HCT116 (cell line): ENCODE data around the gene TACC3.

Experiments used
- TF ChIP-seq, protein P1 (sequence below), 3 experiments: fragments of 200-600 bp in 1 of 3; sonication (generic) in 1 of 3; IDR thresholded peaks in 2 of 3; conservative IDR thresholded peaks in 1 of 3; 2 replicates each; pipeline ENCODE4 v1.5.1; 2012 to 2017; ENCODE audit warnings: low read depth in 2 of 3, low read length in 2 of 3, antibody characterized with exemption in 1 of 3, borderline replicate concordance in 1 of 3, control low read depth in 1 of 3, mild to moderate bottlenecking in 1 of 3, mixed read lengths in 1 of 3, mixed run types in 1 of 3, moderate library complexity in 1 of 3; ENCODE audit not compliant: insufficient read depth in 1 of 3
- TF ChIP-seq, protein P2 (sequence below): IDR thresholded peaks from 2 replicates; pipeline ENCODE4 v1.6.1; 2012

- TF ChIP-seq, protein P1, sequence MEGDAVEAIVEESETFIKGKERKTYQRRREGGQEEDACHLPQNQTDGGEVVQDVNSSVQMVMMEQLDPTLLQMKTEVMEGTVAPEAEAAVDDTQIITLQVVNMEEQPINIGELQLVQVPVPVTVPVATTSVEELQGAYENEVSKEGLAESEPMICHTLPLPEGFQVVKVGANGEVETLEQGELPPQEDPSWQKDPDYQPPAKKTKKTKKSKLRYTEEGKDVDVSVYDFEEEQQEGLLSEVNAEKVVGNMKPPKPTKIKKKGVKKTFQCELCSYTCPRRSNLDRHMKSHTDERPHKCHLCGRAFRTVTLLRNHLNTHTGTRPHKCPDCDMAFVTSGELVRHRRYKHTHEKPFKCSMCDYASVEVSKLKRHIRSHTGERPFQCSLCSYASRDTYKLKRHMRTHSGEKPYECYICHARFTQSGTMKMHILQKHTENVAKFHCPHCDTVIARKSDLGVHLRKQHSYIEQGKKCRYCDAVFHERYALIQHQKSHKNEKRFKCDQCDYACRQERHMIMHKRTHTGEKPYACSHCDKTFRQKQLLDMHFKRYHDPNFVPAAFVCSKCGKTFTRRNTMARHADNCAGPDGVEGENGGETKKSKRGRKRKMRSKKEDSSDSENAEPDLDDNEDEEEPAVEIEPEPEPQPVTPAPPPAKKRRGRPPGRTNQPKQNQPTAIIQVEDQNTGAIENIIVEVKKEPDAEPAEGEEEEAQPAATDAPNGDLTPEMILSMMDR (IDR thresholded peaks at IDR 0.05 in 2 of 3, conservative IDR thresholded peaks at IDR 0.05 in 1 of 3; ENCODE audit: borderline replicate concordance in 1 of 3, insufficient read depth in 1 of 3, low read depth in 2 of 3, low read length in 2 of 3), result no peak
- TF ChIP-seq, protein P2, sequence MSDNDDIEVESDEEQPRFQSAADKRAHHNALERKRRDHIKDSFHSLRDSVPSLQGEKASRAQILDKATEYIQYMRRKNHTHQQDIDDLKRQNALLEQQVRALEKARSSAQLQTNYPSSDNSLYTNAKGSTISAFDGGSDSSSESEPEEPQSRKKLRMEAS, result no peak
Observed at GRCh38 chr4:1770245-1770644, 48.9 kb downstream of the TACC3 start.
